GM21360 (cell line): ENCODE data around the gene VASP.

Experiments
- ATAC-seq: cut with Tn5 transposase; IDR thresholded peaks from one replicate; pipeline ENCODE4 v1.9.1; 2021; ENCODE audit warnings: mild to moderate bottlenecking, moderate library complexity; ENCODE audit not compliant: unreplicated experiment

VASP gene

GRCh38 chr19:45506989-45507871 is at the start of gene VASP:
Gene VASP, plus strand, starts transcription at chr19:45507479. Its CDS starts 293 bp downstream, at chr19:45507772.
- peak; percentile 31 for ATAC-seq

GRCh38 chr19:45457776-45458175 is 49.5 kb upstream of the VASP start:
- no peak for ATAC-seq

GRCh38 chr19:45460807-45461347 is 46.4 kb upstream of the VASP start:
- no peak for ATAC-seq

GRCh38 chr19:45462174-45462573 is 45.1 kb upstream of the VASP start:
- no peak for ATAC-seq

- ATAC-seq = no peak
These were observed 44.0 kb upstream of the VASP start for GRCh38 chr19:45463241-45463640.

- ATAC-seq = no peak
These were observed 43.0 kb upstream of the VASP start for GRCh38 chr19:45464274-45464673.

- ATAC-seq = no peak
These were observed 42.3 kb upstream of the VASP start for GRCh38 chr19:45464852-45465441.

- no peak for ATAC-seq
These were observed 40.2 kb upstream of the VASP start for GRCh38 chr19:45467115-45467455.

- ATAC-seq = peak; percentile 33
These were observed 39.7 kb upstream of the VASP start, which contains the start of gene FOSB for GRCh38 chr19:45467456-45468158. Gene FOSB, plus strand, starts transcription at chr19:45467996. Its CDS starts 591 bp downstream, at chr19:45468587.

GRCh38 chr19:45468159-45468651 is 39.1 kb upstream of the VASP start:
- no peak for ATAC-seq

- peak; percentile 26 for ATAC-seq
These were observed 38.5 kb upstream of the VASP start for GRCh38 chr19:45468803-45469131.

GRCh38 chr19:45469132-45469944 is 37.9 kb upstream of the VASP start:
- peak; percentile 38 for ATAC-seq

GRCh38 chr19:45469945-45470761 is 37.1 kb upstream of the VASP start:
- no peak for ATAC-seq

GRCh38 chr19:45470762-45471081 is 36.6 kb upstream of the VASP start:
- no peak for ATAC-seq

- no peak for ATAC-seq
These were observed 36.0 kb upstream of the VASP start for GRCh38 chr19:45471111-45471930.

GRCh38 chr19:45471931-45472562 is 35.2 kb upstream of the VASP start:
- no peak for ATAC-seq

GRCh38 chr19:45472563-45473366 is 34.5 kb upstream of the VASP start:
- no peak for ATAC-seq

- no peak for ATAC-seq
These were observed 34.0 kb upstream of the VASP start for GRCh38 chr19:45473367-45473681.
